G401 (cell line): Measurements from ENCODE around the gene MSANTD2. TPM values are rescaled to one million over a fixed set of nuclear protein-coding genes. Genes with fewer than 3 reads are reported as not detected.
"Not testable (repeated sequence)": the region's sequence is repeated elsewhere in the genome, so short reads cannot be mapped to it uniquely, and the experiment has no call there.

Experiments used
- DNase-seq: peaks from one replicate; pipeline ENCODE4 v3.0.0-alpha.2; 2015; ENCODE audit warnings: low spot score
- in situ Hi-C: cut with HindIII; loops from 2 replicates; pipeline ENCODE4 v1.10.0; 2016; ENCODE audit warnings: low sequenced_read_pairs, mixed read lengths
- total RNA-seq: library from RNA; depleted of rRNA; stranded (reverse); fragments of >200 nt; shearing (Covaris generic); gene quantifications from 2 replicates; pipeline ENCODE4 v1.2.3, GENCODE V29; 2014

Gene MSANTD2
- total RNA-seq, 1 experiment from 2014 or later: 13.5 TPM

- in situ Hi-C loops: no loop called here
- DNase-seq: no peak
These were observed 11.7 kb downstream of the MSANTD2 start for GRCh38 chr11:124788521-124788920.

- no peak for DNase-seq
- in situ Hi-C loops: no loop called here
These were observed 16.2 kb downstream of the MSANTD2 start for GRCh38 chr11:124784051-124784450.

- DNase-seq: no peak
- in situ Hi-C loops: no loop called here
These were observed 17.2 kb downstream of the MSANTD2 start for GRCh38 chr11:124783002-124783401.

- in situ Hi-C loops: no loop called here
- no peak for DNase-seq
These were observed 20.6 kb downstream of the MSANTD2 start for GRCh38 chr11:124779568-124779967.

GRCh38 chr11:124778281-124778680, 21.9 kb downstream of the MSANTD2 start:
- in situ Hi-C loops: no loop called here
- no peak for DNase-seq

- DNase-seq: no peak
- in situ Hi-C loops: no loop called here
These were observed 23.2 kb downstream of the MSANTD2 start for GRCh38 chr11:124776865-124777645.

- DNase-seq, in situ Hi-C loops: not testable (repeated sequence)
These were observed 29.2 kb downstream of the MSANTD2 start for GRCh38 chr11:124770959-124771358.

- in situ Hi-C loops: no loop called here
- no peak for DNase-seq
These were observed 30.1 kb downstream of the MSANTD2 start for GRCh38 chr11:124769806-124770774.

GRCh38 chr11:124768914-124769313, 31.3 kb downstream of the MSANTD2 start:
- in situ Hi-C loops: no loop called here
- DNase-seq: no peak

- in situ Hi-C loops: no loop called here
- no peak for DNase-seq
These were observed 34.0 kb downstream of the MSANTD2 start for GRCh38 chr11:124766156-124766555.

GRCh38 chr11:124763156-124763947, 36.9 kb downstream of the MSANTD2 start:
- peak; percentile 75 for DNase-seq
- in situ Hi-C loops: no loop called here

GRCh38 chr11:124762624-124763155, 37.5 kb downstream of the MSANTD2 start:
- in situ Hi-C loops: no loop called here
- DNase-seq: no peak

GRCh38 chr11:124762105-124762623, 38.0 kb downstream of the MSANTD2 start, which contains the start of gene ESAM:
Gene ESAM, minus strand, starts transcription at chr11:124762290. Its CDS starts 136 bp downstream, at chr11:124762154.
- in situ Hi-C loops: no loop called here
- DNase-seq: no peak

GRCh38 chr11:124761301-124762104, 38.7 kb downstream of the MSANTD2 start:
- no peak for DNase-seq
- in situ Hi-C loops: no loop called here

- in situ Hi-C loops: no loop called here
- no peak for DNase-seq
These were observed 39.4 kb downstream of the MSANTD2 start for GRCh38 chr11:124760806-124761205.

GRCh38 chr11:124760205-124760652, 40.0 kb downstream of the MSANTD2 start:
- no peak for DNase-seq
- in situ Hi-C loops: no loop called here

- in situ Hi-C loops: no loop called here
- DNase-seq: no peak
These were observed 40.7 kb downstream of the MSANTD2 start for GRCh38 chr11:124759266-124760204.
